ENCODE data around the gene UNKL. TPM values are rescaled to one million over a fixed set of nuclear protein-coding genes. Genes with fewer than 3 reads are reported as not detected.
A peak's percentile ranks its signal among the peaks of the same experiment; 100 is the strongest.

UNKL gene
- total RNA-seq, 1 donor from 2014 or later = 70.7 TPM

DNA sequence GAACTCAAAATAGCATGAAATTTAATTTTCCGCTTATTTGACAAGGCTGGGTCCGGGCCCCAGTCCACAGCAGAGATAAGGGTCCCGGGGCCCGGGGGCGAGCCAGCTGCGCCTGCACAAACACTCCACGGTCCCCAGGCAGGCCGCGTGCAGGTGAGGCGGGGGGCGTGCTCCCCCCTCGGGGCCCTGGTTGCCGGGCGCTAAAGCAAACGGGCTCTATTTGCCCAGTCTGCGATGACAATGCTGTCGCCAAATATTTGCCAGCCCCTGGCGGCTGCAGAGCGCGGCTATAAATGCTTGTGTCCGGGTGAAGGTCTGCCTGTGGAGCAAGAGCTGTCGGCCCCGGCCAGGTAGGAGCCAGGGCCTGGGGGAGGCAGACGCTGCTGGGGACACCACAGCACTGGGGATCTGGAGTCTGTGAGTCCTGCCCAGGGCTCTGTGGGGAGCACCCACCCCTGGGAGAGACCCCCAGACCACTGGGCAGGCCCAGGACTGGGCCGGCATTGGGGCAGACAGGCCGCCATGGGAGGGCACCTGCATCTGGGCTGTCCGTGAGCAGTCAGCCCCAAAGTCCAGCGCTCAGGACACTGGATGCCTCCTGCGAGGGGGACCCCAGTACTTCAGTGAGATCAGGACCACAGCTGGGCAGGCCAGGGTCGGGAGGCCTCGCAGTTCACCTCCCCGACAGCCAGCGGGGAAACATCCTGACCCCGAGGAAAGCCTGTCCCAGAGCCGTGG is 16.4 kb upstream of the UNKL start, which contains the start of gene PERCC1:
PERCC1 (plus strand) TSS at position 320 of the 738 bp plus-strand sequence. CDS start 1,516 bp downstream, outside the sequence.
- H3K36me3 Mint-ChIP-seq (ENCODE audit: low read depth) = no peaks in the 10 kb centered on the region
- no peaks in the 10 kb centered on the region for H3K27me3 Mint-ChIP-seq
- peak within 1 kb of the TSS; percentile 24 for H3K27ac Mint-ChIP-seq
- TF ChIP-seq, protein P1, sequence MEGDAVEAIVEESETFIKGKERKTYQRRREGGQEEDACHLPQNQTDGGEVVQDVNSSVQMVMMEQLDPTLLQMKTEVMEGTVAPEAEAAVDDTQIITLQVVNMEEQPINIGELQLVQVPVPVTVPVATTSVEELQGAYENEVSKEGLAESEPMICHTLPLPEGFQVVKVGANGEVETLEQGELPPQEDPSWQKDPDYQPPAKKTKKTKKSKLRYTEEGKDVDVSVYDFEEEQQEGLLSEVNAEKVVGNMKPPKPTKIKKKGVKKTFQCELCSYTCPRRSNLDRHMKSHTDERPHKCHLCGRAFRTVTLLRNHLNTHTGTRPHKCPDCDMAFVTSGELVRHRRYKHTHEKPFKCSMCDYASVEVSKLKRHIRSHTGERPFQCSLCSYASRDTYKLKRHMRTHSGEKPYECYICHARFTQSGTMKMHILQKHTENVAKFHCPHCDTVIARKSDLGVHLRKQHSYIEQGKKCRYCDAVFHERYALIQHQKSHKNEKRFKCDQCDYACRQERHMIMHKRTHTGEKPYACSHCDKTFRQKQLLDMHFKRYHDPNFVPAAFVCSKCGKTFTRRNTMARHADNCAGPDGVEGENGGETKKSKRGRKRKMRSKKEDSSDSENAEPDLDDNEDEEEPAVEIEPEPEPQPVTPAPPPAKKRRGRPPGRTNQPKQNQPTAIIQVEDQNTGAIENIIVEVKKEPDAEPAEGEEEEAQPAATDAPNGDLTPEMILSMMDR (IDR thresholded peaks at IDR 0.05) = no peak
- peak within 1 kb of the TSS; percentile 48 for H3K4me3 Mint-ChIP-seq
- POLR2A ChIA-PET = interaction anchor here (0.6 to 1.7 kb wide), 3 partner anchors 10 to 62 kb away, joined by 3 to 7 read pairs (median 3); partner anchors contain the start of gene UQCC4
- intact Hi-C loops (cut with micrococcal nuclease) = no loop called here
- DNase-seq (no peak), ATAC-seq (ENCODE audit: low read depth) (no peak)
- H3K9me3 Mint-ChIP-seq = no peaks in the 10 kb centered on the region
- H3K4me1 Mint-ChIP-seq = peaks cover 4% of the 10 kb centered on the region
- CTCF ChIA-PET = interaction anchor here (1.2 kb wide), 1 partner anchor 107 kb away, joined by 3 read pairs; no protein-coding TSS in a partner anchor

DNA sequence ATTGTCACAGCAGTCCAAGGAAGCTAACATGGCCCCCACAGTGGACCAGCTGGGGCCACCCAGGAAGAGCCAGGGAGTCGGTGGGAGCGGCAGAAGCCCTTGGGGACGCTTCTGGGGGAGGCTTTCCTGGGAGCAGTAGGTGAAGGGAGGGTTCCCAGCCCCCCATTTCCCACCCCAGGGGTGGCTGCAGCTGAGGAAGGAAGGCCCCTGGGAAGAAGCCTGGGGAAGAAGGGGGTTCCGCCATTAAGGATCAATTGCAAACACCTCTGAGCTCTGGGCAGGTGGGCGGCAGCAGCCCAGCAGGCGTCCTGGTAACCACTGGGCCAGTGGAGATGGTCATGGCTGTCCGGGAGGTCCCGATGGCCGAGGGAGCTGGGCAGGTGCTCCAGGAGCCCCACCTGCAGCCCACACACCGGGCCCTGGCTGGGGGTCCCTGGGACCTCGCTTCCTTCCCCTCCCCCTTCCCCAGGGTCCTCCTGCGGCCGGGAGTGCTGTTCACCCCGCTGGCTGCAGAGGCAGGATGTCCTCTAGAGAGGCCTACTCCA is 15.8 kb upstream of the UNKL start:
- DNase-seq (no peak), ATAC-seq (ENCODE audit: low read depth) (no peak)
- H3K27ac Mint-ChIP-seq = peak overlapping the region; percentile 24
- H3K27me3 Mint-ChIP-seq = no peaks in the 10 kb centered on the region
- intact Hi-C loops (cut with micrococcal nuclease) = no loop called here
- ChIA-PET POLR2A (interaction anchor here (0.8 to 1.7 kb wide), 2 partner anchors 9 to 62 kb away, joined by 3 to 7 read pairs; partner anchors contain the start of gene UQCC4), CTCF (interaction anchor here (1.2 kb wide), 1 partner anchor 108 kb away, joined by 3 read pairs; no protein-coding TSS in a partner anchor)
- TF ChIP-seq, protein P1 (IDR thresholded peaks at IDR 0.05) = no peak
- peaks cover 4% of the 10 kb centered on the region for H3K4me1 Mint-ChIP-seq
- no peaks in the 10 kb centered on the region for H3K36me3 Mint-ChIP-seq (ENCODE audit: low read depth)
- H3K9me3 Mint-ChIP-seq = no peaks in the 10 kb centered on the region
- H3K4me3 Mint-ChIP-seq = no peak overlapping the region

DNA sequence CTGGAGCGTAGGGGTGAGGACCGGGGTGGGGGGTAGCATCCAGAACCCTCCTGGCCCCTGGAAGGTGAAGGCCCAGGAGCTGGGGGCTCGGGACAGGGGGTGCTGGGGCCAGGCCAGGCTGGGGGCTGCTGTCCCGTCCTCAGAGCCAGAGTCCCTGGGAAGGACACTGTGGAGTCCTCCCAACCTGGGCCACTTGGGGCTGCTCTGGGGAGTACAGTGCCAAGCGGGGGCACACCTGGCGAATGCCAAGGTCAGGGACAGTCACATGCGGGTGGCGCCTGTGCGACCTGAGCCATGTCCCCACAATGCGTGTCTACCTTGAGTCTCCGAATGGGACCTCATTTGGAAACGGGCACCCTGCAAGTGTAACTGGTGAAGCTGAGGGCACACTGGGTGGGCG is 15.1 kb upstream of the UNKL start:
- ChIA-PET POLR2A (interaction anchor here (0.6 to 2.5 kb wide), 5 partner anchors 9 to 249 kb away, joined by 4 to 16 read pairs (median 6); partner anchors contain the start of genes JPT2, TELO2 and UQCC4), CTCF (interaction anchor here (0.9 to 1.5 kb wide), 3 partner anchors 29 to 114 kb away, joined by 3 to 4 read pairs (median 3); no protein-coding TSS in a partner anchor)
- Mint-ChIP-seq H3K36me3 (ENCODE audit: low read depth) (no peaks in the 10 kb centered on the region), H3K9me3 (no peaks in the 10 kb centered on the region), H3K4me1 (peaks cover 4% of the 10 kb centered on the region), H3K4me3 (no peak overlapping the region), H3K27me3 (no peaks in the 10 kb centered on the region), H3K27ac (no peak overlapping the region)
- DNase-seq (no peak), ATAC-seq (ENCODE audit: low read depth) (no peak)
- intact Hi-C loops (cut with micrococcal nuclease) = loop anchor here (2.0 to 5.0 kb wide), 2 partner anchors 109 to 133 kb away; no protein-coding TSS in a partner anchor
- TF ChIP-seq, protein P1 (IDR thresholded peaks at IDR 0.05) = no peak

DNA sequence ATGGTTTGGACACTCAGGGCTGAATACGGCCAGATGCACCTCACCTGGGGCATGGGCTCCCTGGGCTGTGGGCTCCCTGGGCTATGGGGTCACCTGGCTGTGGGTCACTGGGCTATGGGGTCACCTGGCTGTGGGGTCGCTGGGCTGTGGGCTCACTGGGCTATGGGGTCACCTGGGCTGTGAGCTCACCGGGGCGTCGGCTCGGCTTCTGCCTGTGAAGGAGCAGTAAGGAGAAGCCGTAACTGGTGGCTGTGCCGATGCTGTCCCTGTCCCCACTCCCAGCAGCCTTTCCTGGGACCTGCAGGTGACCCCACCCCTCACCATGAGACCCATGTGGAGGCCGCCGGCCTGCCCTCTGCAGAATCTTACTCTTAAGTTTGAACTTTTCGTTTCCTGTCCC is 14.5 kb upstream of the UNKL start:
- no peaks in the 10 kb centered on the region for H3K9me3 Mint-ChIP-seq
- DNase-seq (no peak), ATAC-seq (ENCODE audit: low read depth) (no peak)
- ChIA-PET POLR2A (interaction anchor here (0.6 to 2.5 kb wide), 7 partner anchors 8 to 277 kb away, joined by 4 to 16 read pairs (median 5); partner anchors contain the start of genes JPT2, MAPK8IP3, TELO2 and UQCC4), CTCF (interaction anchor here (0.6 to 1.5 kb wide), 7 partner anchors 30 to 278 kb away, joined by 3 to 7 read pairs (median 3); partner anchors contain the start of gene JPT2)
- no peak overlapping the region for H3K4me3 Mint-ChIP-seq
- TF ChIP-seq, protein P1 (IDR thresholded peaks at IDR 0.05) = no peak
- H3K27ac Mint-ChIP-seq = no peak overlapping the region
- intact Hi-C loops (cut with micrococcal nuclease) = loop anchor here (2.0 to 5.0 kb wide), 2 partner anchors 110 to 133 kb away; no protein-coding TSS in a partner anchor
- H3K27me3 Mint-ChIP-seq = no peaks in the 10 kb centered on the region
- no peaks in the 10 kb centered on the region for H3K36me3 Mint-ChIP-seq (ENCODE audit: low read depth)
- H3K4me1 Mint-ChIP-seq = peaks cover 4% of the 10 kb centered on the region

Data from activated B cell treated with CpG ODN at 0.5 μM for 24 hours (primary cell).